Measurements from ENCODE around the gene TUBA3C.

TUBA3C gene

GRCh38 chr13:19159181-19159580 lies 22.4 kb downstream of the TUBA3C start:
- TF ChIP-seq TAF1 (IDR thresholded peaks at IDR 0.05; ENCODE audit: borderline replicate concordance, low read depth, low read length) (no peak), POLR2AphosphoS5 (IDR thresholded peaks at IDR 0.05; ENCODE audit: low read depth, low read length) (no peak), POLR2A (IDR thresholded peaks at IDR 0.05; ENCODE audit: low read depth, low read length) (no peak)
- DNase-seq (ENCODE audit: insufficient read length), result no peak
- no peak for FAIRE-seq

GRCh38 chr13:19158526-19159174 lies 23.0 kb downstream of the TUBA3C start:
- DNase-seq (ENCODE audit: insufficient read length), result no peak
- TF ChIP-seq POLR2A (IDR thresholded peaks at IDR 0.05; ENCODE audit: low read depth, low read length) (no peak), TAF1 (IDR thresholded peaks at IDR 0.05; ENCODE audit: borderline replicate concordance, low read depth, low read length) (no peak), POLR2AphosphoS5 (IDR thresholded peaks at IDR 0.05; ENCODE audit: low read depth, low read length) (no peak)
- FAIRE-seq, result no peak

GRCh38 chr13:19158006-19158405 lies 23.6 kb downstream of the TUBA3C start:
- FAIRE-seq, result no peak
- no peak for DNase-seq (ENCODE audit: insufficient read length)
- TF ChIP-seq TAF1 (IDR thresholded peaks at IDR 0.05; ENCODE audit: borderline replicate concordance, low read depth, low read length) (no peak), POLR2A (IDR thresholded peaks at IDR 0.05; ENCODE audit: low read depth, low read length) (no peak), POLR2AphosphoS5 (IDR thresholded peaks at IDR 0.05; ENCODE audit: low read depth, low read length) (no peak)

- TF ChIP-seq POLR2AphosphoS5 (IDR thresholded peaks at IDR 0.05; ENCODE audit: low read depth, low read length), result no peak
- no peak for TF ChIP-seq TAF1 (IDR thresholded peaks at IDR 0.05; ENCODE audit: borderline replicate concordance, low read depth, low read length)
- TF ChIP-seq POLR2A (IDR thresholded peaks at IDR 0.05; ENCODE audit: low read depth, low read length), result no peak
- no peak for DNase-seq (ENCODE audit: insufficient read length)
- FAIRE-seq, result no peak
Measured at GRCh38 chr13:19157461-19157860, 24.2 kb downstream of the TUBA3C start.

- TF ChIP-seq POLR2AphosphoS5 (IDR thresholded peaks at IDR 0.05; ENCODE audit: low read depth, low read length) (no peak), TAF1 (IDR thresholded peaks at IDR 0.05; ENCODE audit: borderline replicate concordance, low read depth, low read length) (no peak), POLR2A (IDR thresholded peaks at IDR 0.05; ENCODE audit: low read depth, low read length) (no peak)
- DNase-seq (ENCODE audit: insufficient read length) (no peak), FAIRE-seq (no peak)
Measured at GRCh38 chr13:19156013-19156825, 25.4 kb downstream of the TUBA3C start.

GRCh38 chr13:19155321-19155861 lies 26.2 kb downstream of the TUBA3C start:
- DNase-seq (ENCODE audit: insufficient read length), result no peak
- no peak for FAIRE-seq
- TF ChIP-seq POLR2A (IDR thresholded peaks at IDR 0.05; ENCODE audit: low read depth, low read length), result no peak
- TF ChIP-seq TAF1 (IDR thresholded peaks at IDR 0.05; ENCODE audit: borderline replicate concordance, low read depth, low read length), result no peak
- TF ChIP-seq POLR2AphosphoS5 (IDR thresholded peaks at IDR 0.05; ENCODE audit: low read depth, low read length), result no peak

- DNase-seq (ENCODE audit: insufficient read length) (no peak), FAIRE-seq (no peak)
- TF ChIP-seq POLR2A (IDR thresholded peaks at IDR 0.05; ENCODE audit: low read depth, low read length) (no peak), TAF1 (IDR thresholded peaks at IDR 0.05; ENCODE audit: borderline replicate concordance, low read depth, low read length) (no peak), POLR2AphosphoS5 (IDR thresholded peaks at IDR 0.05; ENCODE audit: low read depth, low read length) (no peak)
Measured at GRCh38 chr13:19154843-19155242, 26.8 kb downstream of the TUBA3C start.

GRCh38 chr13:19153782-19154450 lies 27.7 kb downstream of the TUBA3C start:
- TF ChIP-seq TAF1 (IDR thresholded peaks at IDR 0.05; ENCODE audit: borderline replicate concordance, low read depth, low read length), result no peak
- no peak for TF ChIP-seq POLR2AphosphoS5 (IDR thresholded peaks at IDR 0.05; ENCODE audit: low read depth, low read length)
- TF ChIP-seq POLR2A (IDR thresholded peaks at IDR 0.05; ENCODE audit: low read depth, low read length), result no peak
- FAIRE-seq, result no peak
- no peak for DNase-seq (ENCODE audit: insufficient read length)

GRCh38 chr13:19152403-19152802 lies 29.2 kb downstream of the TUBA3C start:
- no peak for TF ChIP-seq POLR2A (IDR thresholded peaks at IDR 0.05; ENCODE audit: low read depth, low read length)
- TF ChIP-seq POLR2AphosphoS5 (IDR thresholded peaks at IDR 0.05; ENCODE audit: low read depth, low read length), result no peak
- TF ChIP-seq TAF1 (IDR thresholded peaks at IDR 0.05; ENCODE audit: borderline replicate concordance, low read depth, low read length), result no peak
- FAIRE-seq (no peak), DNase-seq (ENCODE audit: insufficient read length) (no peak)

- DNase-seq (ENCODE audit: insufficient read length) (no peak), FAIRE-seq (no peak)
- TF ChIP-seq POLR2AphosphoS5 (IDR thresholded peaks at IDR 0.05; ENCODE audit: low read depth, low read length) (no peak), POLR2A (IDR thresholded peaks at IDR 0.05; ENCODE audit: low read depth, low read length) (no peak), TAF1 (IDR thresholded peaks at IDR 0.05; ENCODE audit: borderline replicate concordance, low read depth, low read length) (no peak)
Measured at GRCh38 chr13:19151581-19152263, 29.9 kb downstream of the TUBA3C start.
